Cardiac muscle cell (in vitro differentiated cells and primary cell): ENCODE data around the gene UBR4. TPM values are rescaled to one million over a fixed set of nuclear protein-coding genes. Genes with fewer than 3 reads are reported as not detected.

Experiments
- DNase-seq, 2 donors: peaks; one replicate each; pipeline versions ENCODE4 v3.0.0 to v3.0.0-alpha.2; 2010 to 2017; ENCODE audit warnings: low read depth in 1 of 2, low spot score in 1 of 2
- H3K27ac ChIP-seq: fragments of 200-600 bp; sonication (generic); 2 replicates; pipeline ENCODE4 v1.5.1; 2016
- H3K27me3 ChIP-seq: fragments of 200-600 bp; sonication (generic); 2 replicates; pipeline ENCODE4 v1.6.0; 2016; ENCODE audit warnings: control low read depth
- H3K36me3 ChIP-seq: fragments of 200-600 bp; sonication (generic); 2 replicates; pipeline ENCODE4 v1.5.1; 2016; ENCODE audit warnings: control low read depth
- H3K4me1 ChIP-seq: fragments of 200-600 bp; sonication (generic); 2 replicates; pipeline ENCODE4 v1.8.1; 2017; ENCODE audit warnings: low read depth, mild to moderate bottlenecking, mixed run types
- H3K4me3 ChIP-seq: fragments of 200-600 bp; sonication (generic); 2 replicates; pipeline ENCODE4 v1.5.1; 2016; ENCODE audit warnings: mild to moderate bottlenecking
- H3K9me3 ChIP-seq: fragments of 200-600 bp; sonication (generic); 2 replicates; pipeline ENCODE4 v1.5.1; 2017; ENCODE audit warnings: low read depth, mild to moderate bottlenecking, control low read depth
- polyA plus RNA-seq: library from polyadenylated mRNA; unstranded; fragments of >200 nt; fragmentation: Nextera tagmentation; extraction: Ambion mirVana; gene quantifications from 2 replicates; pipeline ENCODE4 v1.2.1, GENCODE V29; 2016
- total RNA-seq: library from RNA; depleted of rRNA; stranded (reverse); fragments of >200 nt; gene quantifications from 2 replicates; pipeline ENCODE4 v1.2.3, GENCODE V29; 2016
- TF ChIP-seq, protein P1 (sequence below): IDR thresholded peaks from 2 replicates; pipeline ENCODE4 v1.5.1; 2012; ENCODE audit warnings: low read depth, mild to moderate bottlenecking, low read length

Gene UBR4
- total and polyA plus RNA-seq, 2 experiments from 2014 or later: 76.4 to 206 TPM

DNA sequence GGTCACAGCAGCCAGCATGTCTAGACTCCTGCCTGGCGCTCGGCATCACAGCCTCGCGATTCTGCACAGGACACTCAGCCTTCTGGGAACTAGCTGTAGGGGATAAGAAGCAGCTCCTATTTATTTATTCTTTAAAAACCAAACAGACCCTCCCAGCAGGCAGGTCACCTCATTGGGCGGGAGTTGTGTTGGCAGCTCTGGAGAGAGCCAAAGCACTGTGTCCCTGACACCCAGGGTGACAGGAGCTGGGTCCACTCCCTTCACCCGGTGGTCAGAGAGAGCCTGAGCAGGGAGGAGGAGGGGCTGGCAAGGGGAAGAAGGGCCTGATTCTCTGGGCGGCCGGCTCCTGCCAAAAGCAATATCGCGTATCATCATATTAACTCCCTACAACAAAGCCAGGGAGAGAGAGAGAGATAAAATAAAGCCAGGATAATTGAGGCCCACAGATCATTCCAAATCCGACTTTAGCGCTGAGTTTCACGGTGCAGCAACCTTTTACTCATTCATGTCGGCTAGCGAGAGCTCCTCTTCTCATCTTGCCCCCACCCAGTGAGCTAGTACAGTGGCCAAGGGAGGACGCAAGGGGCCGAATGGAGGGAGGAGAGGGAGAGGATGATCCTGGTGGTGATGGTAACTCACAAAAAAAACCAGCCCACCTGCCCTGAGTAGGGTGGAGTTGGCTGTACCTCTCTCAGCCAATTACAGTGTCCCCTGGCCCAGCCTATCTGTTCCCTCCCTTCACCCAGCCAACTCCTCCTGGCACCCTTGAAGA lies 173.8 kb downstream of the UBR4 start:
- DNase-seq: peak in 1 of 2 donors; percentile 18
- Histone ChIP-seq H3K9me3 (no peaks in the 10 kb centered on the region), H3K4me1 (no peaks in the 10 kb centered on the region), H3K4me3 (no peak overlapping the region), H3K27me3 (no peaks in the 10 kb centered on the region), H3K36me3 (no peaks in the 10 kb centered on the region), H3K27ac (no peak overlapping the region)
- TF ChIP-seq, protein P1, sequence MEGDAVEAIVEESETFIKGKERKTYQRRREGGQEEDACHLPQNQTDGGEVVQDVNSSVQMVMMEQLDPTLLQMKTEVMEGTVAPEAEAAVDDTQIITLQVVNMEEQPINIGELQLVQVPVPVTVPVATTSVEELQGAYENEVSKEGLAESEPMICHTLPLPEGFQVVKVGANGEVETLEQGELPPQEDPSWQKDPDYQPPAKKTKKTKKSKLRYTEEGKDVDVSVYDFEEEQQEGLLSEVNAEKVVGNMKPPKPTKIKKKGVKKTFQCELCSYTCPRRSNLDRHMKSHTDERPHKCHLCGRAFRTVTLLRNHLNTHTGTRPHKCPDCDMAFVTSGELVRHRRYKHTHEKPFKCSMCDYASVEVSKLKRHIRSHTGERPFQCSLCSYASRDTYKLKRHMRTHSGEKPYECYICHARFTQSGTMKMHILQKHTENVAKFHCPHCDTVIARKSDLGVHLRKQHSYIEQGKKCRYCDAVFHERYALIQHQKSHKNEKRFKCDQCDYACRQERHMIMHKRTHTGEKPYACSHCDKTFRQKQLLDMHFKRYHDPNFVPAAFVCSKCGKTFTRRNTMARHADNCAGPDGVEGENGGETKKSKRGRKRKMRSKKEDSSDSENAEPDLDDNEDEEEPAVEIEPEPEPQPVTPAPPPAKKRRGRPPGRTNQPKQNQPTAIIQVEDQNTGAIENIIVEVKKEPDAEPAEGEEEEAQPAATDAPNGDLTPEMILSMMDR: no peak

DNA sequence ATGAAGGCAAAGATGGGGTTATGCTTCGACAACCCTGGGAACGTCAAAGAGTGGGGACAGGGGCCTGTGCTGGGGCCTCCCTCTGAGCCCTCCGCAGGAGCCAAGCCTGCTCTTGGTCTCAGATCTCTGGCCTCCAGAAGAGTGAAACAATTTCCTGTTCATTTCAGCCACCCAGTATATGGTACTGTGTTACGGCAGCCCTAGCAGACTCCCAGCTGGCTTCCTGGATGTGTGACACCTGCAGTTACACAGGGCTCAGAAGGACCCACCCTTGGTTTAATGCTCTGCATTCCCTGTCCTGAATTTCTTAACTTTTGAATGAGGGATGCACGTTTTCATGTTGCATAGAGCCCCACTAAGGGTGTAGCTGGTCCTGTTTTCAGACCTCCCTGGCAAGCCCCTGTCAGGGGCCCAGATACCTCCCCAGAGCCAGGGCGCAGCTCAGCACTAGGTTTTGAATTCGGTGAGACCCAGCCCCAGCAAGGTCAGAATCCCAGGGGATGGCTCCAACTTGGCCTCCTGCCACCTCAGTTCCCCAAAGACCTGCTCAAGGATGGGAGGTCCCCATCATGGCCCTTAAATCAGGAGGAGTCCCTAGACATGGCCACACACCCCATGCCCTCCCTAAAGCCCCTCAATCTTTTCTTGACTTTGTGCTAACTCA lies 174.6 kb downstream of the UBR4 start:
- H3K4me3 ChIP-seq: no peak overlapping the region
- TF ChIP-seq, protein P1: no peak
- H3K27ac ChIP-seq: no peak overlapping the region
- no peaks in the 10 kb centered on the region for H3K27me3 ChIP-seq
- no peak for DNase-seq
- H3K4me1 ChIP-seq: no peaks in the 10 kb centered on the region
- H3K9me3 ChIP-seq: no peaks in the 10 kb centered on the region
- H3K36me3 ChIP-seq: no peaks in the 10 kb centered on the region

DNA sequence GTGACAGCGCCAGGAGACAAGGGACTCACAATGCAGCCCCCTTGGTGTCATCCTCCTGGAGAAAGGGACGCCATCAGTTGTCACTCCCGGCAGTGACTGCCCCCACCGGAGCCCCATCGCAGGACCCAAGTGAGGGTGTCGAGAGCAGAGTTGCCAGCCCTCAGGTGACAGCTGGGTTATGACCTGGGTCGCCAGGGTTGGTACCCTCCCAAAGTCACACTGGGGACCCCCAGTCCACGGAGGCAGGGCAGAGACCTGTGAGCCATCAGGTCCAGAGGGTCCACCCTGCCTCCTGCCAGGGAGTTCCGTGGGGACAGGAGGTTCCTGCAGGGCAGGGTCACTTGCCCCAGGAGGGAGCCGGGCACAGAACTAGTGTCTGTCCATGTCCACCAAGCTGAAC lies 175.3 kb downstream of the UBR4 start:
- TF ChIP-seq, protein P1: no peak
- Histone ChIP-seq H3K4me3 (no peak overlapping the region), H3K9me3 (no peaks in the 10 kb centered on the region), H3K4me1 (no peaks in the 10 kb centered on the region), H3K27ac (no peak overlapping the region), H3K36me3 (no peaks in the 10 kb centered on the region), H3K27me3 (no peaks in the 10 kb centered on the region)
- DNase-seq: no peak

DNA sequence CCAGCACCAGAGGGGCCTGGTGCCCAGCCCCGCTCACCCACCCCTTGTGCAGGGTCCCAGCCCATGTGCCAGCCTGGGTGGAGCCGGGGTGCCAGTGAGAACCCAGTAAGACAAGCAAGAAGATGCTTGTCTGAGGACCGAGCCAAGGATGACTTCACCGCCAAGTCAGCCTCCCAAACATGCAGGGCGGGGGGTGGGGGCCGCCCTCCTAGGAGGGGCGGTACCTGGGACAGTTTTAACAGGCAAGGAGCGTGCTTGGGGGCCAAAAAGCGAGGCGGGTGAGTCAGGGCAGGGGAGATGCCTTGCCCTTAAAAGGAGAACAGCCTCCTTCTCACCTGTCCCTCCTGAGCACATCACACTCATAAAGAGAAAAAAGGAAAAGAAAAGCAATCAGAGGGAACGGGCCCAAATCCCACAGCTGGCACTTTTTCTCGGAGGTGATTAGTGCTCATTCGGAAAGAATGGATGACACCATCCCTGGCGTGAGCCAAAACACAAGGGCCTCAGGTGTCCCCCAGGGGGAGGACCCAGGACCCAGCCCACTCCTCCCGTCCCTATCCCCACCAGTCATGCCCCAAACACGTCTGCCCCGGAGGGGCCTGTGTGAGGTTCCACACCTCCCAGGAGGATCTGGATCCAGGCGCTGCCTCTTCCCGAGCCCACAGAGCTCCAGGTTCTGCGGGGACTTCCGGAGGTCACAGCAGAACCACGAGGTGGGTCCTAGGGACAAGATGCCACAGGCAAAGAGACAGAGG lies 176.0 kb downstream of the UBR4 start:
- DNase-seq: no peak
- Histone ChIP-seq H3K27ac (no peak overlapping the region), H3K36me3 (no peaks in the 10 kb centered on the region), H3K27me3 (peaks cover 2% of the 10 kb centered on the region), H3K4me1 (no peaks in the 10 kb centered on the region), H3K9me3 (no peaks in the 10 kb centered on the region), H3K4me3 (no peak overlapping the region)
- TF ChIP-seq, protein P1: no peak

DNA sequence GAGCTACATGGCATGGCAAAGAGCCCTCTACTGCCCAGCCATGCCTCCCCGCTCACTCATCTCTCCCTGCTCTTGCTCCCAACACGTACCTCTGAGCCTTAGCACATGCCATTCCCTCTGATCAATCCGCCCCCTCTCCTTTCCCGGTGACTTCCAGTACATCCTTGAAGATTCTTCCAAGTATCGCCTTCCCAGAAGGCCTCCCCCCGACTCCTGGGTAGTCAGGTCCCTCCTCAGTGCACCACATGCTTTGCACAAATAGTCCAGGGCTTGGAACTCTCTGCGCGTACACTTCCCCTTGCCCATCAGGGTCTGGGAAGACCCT lies 176.6 kb downstream of the UBR4 start:
- H3K4me3 ChIP-seq: no peak overlapping the region
- no peak for DNase-seq
- H3K27ac ChIP-seq: no peak overlapping the region
- H3K27me3 ChIP-seq: peaks cover 2% of the 10 kb centered on the region
- TF ChIP-seq, protein P1: no peak
- H3K4me1 ChIP-seq: no peaks in the 10 kb centered on the region
- H3K36me3 ChIP-seq: no peaks in the 10 kb centered on the region
- H3K9me3 ChIP-seq: no peaks in the 10 kb centered on the region
